Measurements from ENCODE around the gene RAB6C.
"Not testable (repeated sequence)": the region's sequence is repeated elsewhere in the genome, so short reads cannot be mapped to it uniquely, and the experiment has no call there.

Gene RAB6C

GRCh38 chr2:129996657-129997237, 17.3 kb downstream of the RAB6C start:
- not testable (repeated sequence) for DNase-seq

- not testable (repeated sequence) for DNase-seq
These were observed 19.3 kb downstream of the RAB6C start for GRCh38 chr2:129998771-129999170.

GRCh38 chr2:130005862-130006261, 26.4 kb downstream of the RAB6C start:
- DNase-seq: not testable (repeated sequence)

GRCh38 chr2:130016701-130017100, 37.2 kb downstream of the RAB6C start:
- DNase-seq: not testable (repeated sequence)

GRCh38 chr2:130019402-130019801, 39.9 kb downstream of the RAB6C start:
- no peak for DNase-seq

- not testable (repeated sequence) for DNase-seq
These were observed 40.6 kb downstream of the RAB6C start for GRCh38 chr2:130020069-130020468.

- not testable (repeated sequence) for DNase-seq
These were observed 46.5 kb downstream of the RAB6C start for GRCh38 chr2:130025931-130026330.

Measured in stimulated activated CD4-positive, alpha-beta T cell treated with anti-CD3 and anti-CD28 coated beads, Interleukin-4, amount 100 ng/mL, for 1 hour (primary cell).